ENCODE results near the gene RNU5D-1. TPM values are rescaled to one million over a fixed set of nuclear protein-coding genes. Genes with fewer than 3 reads are reported as not detected.

The RNU5D-1 gene
- total RNA-seq, 1 donor from 2014 or later = not detected

- intact Hi-C loops (cut with DNase I) = no loop called here
- Histone ChIP-seq H3K36me3 (no peaks in the 10 kb centered on the region), H3K4me3 (no peak overlapping the region), H3K4me1 (peaks cover 5% of the 10 kb centered on the region), H3K9me3 (no peaks in the 10 kb centered on the region), H3K27ac (no peak overlapping the region), H3K27me3 (ENCODE audit: low read depth) (no peaks in the 10 kb centered on the region)
- no peak for TF ChIP-seq CTCF (IDR thresholded peaks at IDR 0.05)
- peak in 1 of 2 donors; percentile 12 for ATAC-seq
- peak; percentile 71 for DNase-seq
Measured at GRCh38 chr1:44723496-44724295, 7.3 kb downstream of the RNU5D-1 start.

- Histone ChIP-seq H3K4me1 (peaks cover 5% of the 10 kb centered on the region), H3K4me3 (no peak overlapping the region), H3K9me3 (no peaks in the 10 kb centered on the region), H3K27me3 (ENCODE audit: low read depth) (no peaks in the 10 kb centered on the region), H3K36me3 (no peaks in the 10 kb centered on the region), H3K27ac (no peak overlapping the region)
- ATAC-seq (no peak), DNase-seq (no peak)
- TF ChIP-seq CTCF (IDR thresholded peaks at IDR 0.05) = no peak
- intact Hi-C loops (cut with DNase I) = no loop called here
Measured at GRCh38 chr1:44723064-44723463, 7.9 kb downstream of the RNU5D-1 start.

DNA sequence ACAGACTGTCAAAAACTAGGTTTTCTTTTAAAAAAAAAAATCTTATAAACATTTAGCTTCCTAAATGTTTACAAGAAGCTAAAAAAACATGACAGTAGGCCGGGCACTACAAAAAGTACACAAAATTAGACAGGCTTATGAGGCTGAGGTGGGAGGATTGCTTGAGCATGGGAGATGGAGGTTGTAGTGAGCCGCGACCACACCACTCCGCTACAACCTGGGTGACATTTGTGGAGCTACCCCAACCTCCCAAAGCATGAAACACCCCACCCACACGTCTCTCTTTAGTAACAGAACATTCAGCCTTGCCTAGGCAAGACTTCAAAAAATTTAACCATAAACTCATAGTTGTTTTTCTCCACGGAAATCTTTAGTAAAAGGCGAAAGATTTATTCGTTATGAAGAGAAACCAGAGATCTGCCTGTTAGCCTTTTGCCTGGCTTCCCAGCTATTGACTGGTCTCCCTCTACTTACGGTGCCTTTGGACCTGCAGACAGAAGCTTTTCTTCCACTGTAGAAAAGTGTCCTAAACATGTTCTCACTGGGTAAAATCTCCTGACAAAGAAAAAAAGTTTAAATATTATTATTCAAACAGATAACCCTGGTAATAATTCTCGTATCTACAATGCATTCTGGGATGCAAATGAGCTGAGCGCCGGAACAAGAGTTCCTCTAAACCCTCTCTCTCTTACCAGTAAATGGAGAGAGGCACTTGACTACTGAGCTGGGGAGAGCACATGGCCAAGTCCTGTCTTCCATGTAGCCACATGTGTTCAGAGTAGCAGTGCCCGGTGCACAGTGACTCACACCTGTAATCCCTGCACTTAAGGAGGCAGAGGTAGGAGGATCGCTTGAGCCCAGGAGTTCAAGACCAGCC is 9.2 kb downstream of the RNU5D-1 start:
- peak; percentile 92 to 93 for ATAC-seq
- intact Hi-C loops (cut with DNase I) = no loop called here
- Histone ChIP-seq H3K27ac (peak overlapping the region; percentile 71), H3K4me3 (peak overlapping the region; percentile 0), H3K9me3 (no peaks in the 10 kb centered on the region), H3K36me3 (no peaks in the 10 kb centered on the region), H3K27me3 (ENCODE audit: low read depth) (no peaks in the 10 kb centered on the region), H3K4me1 (peaks cover 5% of the 10 kb centered on the region)
- DNase-seq = peak; percentile 78
- TF ChIP-seq CTCF (IDR thresholded peaks at IDR 0.05) = no peak

GRCh38 chr1:44720281-44720680 is 10.7 kb downstream of the RNU5D-1 start:
- Histone ChIP-seq H3K27me3 (ENCODE audit: low read depth) (no peaks in the 10 kb centered on the region), H3K27ac (no peak overlapping the region), H3K4me3 (no peak overlapping the region), H3K9me3 (no peaks in the 10 kb centered on the region), H3K4me1 (peaks cover 10% of the 10 kb centered on the region), H3K36me3 (no peaks in the 10 kb centered on the region)
- ATAC-seq (no peak), DNase-seq (no peak)
- TF ChIP-seq CTCF (IDR thresholded peaks at IDR 0.05) = no peak
- intact Hi-C loops (cut with DNase I) = no loop called here

GRCh38 chr1:44719318-44719717 is 11.7 kb downstream of the RNU5D-1 start:
- intact Hi-C loops (cut with DNase I) = no loop called here
- H3K36me3 ChIP-seq = no peaks in the 10 kb centered on the region
- no peak for TF ChIP-seq CTCF (IDR thresholded peaks at IDR 0.05)
- ATAC-seq (no peak), DNase-seq (no peak)
- H3K4me1 ChIP-seq = peaks cover 18% of the 10 kb centered on the region
- H3K27me3 ChIP-seq (ENCODE audit: low read depth) = no peaks in the 10 kb centered on the region
- H3K9me3 ChIP-seq = no peaks in the 10 kb centered on the region
- H3K4me3 ChIP-seq = no peak overlapping the region
- H3K27ac ChIP-seq = no peak overlapping the region

Data from lower lobe of right lung (tissue), 2 donors.